HCT116 (cell line): Measurements from ENCODE around the gene NEK8. TPM values are rescaled to one million over a fixed set of nuclear protein-coding genes. Genes with fewer than 3 reads are reported as not detected.

Source experiments
- ATAC-seq: fragments of 200-7000 bp; cut with Tn5 transposase; 2 replicates; pipeline ENCODE4 v1.9.1; 2020; ENCODE audit warnings: mild to moderate bottlenecking, moderate library complexity
- BruUV-seq: library from RNA; stranded (reverse); fragments of 400-500 nt; replicated peaks from 2 replicates; lab custom pipeline; 2021; lab: Mats Ljungman, UMichigan
- CTCF ChIA-PET: fragments of 300-600 bp; sonication (Branson Sonifier 250); formaldehyde crosslinking; loops from one replicate; lab custom pipeline; 2021; ENCODE audit warnings: antibody characterized with exemption; lab: Charles Lee
- POLR2A ChIA-PET: fragments of 300-600, 350-600 bp; sonication (Branson Sonifier 250); formaldehyde crosslinking; loops from one replicate; lab custom pipeline; 2021; ENCODE audit warnings: antibody characterized with exemption; lab: Charles Lee
- RAD21 ChIA-PET, 2 experiments: fragments of 300-600 bp; sonication (Branson Sonifier 250); formaldehyde crosslinking; loops; one replicate each; lab custom pipeline; 2023; ENCODE audit warnings: low total read pairs in 2 of 2; ENCODE audit not compliant: uncharacterized antibody in 2 of 2, unreplicated experiment in 2 of 2, low non-redundant PET in 1 of 2; lab: Charles Lee
- DNase-seq: peaks from one replicate; pipeline ENCODE4 v3.0.0-alpha.2; 2010; ENCODE audit warnings: low read depth, low spot score
- H2AFZ ChIP-seq: fragments of 200-600 bp; shearing (Covaris generic), sonication (generic); 2 replicates; pipeline ENCODE4 v1.6.1; 2017; ENCODE audit warnings: low read depth, mixed run types, mixed read lengths, antibody characterized with exemption, low read length; ENCODE audit not compliant: poor library complexity, severe bottlenecking
- H3K27ac ChIP-seq: 2 replicates; pipeline ENCODE4 v1.5.1; 2012; ENCODE audit warnings: low read depth, low read length
- H3K27me3 ChIP-seq: fragments of 200-600 bp; sonication (generic); 2 replicates; pipeline ENCODE4 v1.6.1; 2016; ENCODE audit warnings: mixed run types, low read length, mixed read lengths; ENCODE audit not compliant: insufficient read depth
- H3K36me3 ChIP-seq, 2 experiments: fragments of 200-500 bp in 1 of 2; fragments of 200-600 bp in 1 of 2; sonication (Bioruptor generic) in 1 of 2; sonication (generic) in 1 of 2; 2 replicates each; pipeline versions ENCODE4 v1.5.1 to v1.6.1; 2014 to 2016; ENCODE audit warnings: low read length in 2 of 2, inconsistent platforms in 1 of 2, mixed read lengths in 1 of 2, mixed run types in 1 of 2; ENCODE audit not compliant: insufficient read depth in 2 of 2, control insufficient read depth in 1 of 2
- H3K4me1 ChIP-seq, 2 experiments: fragments of 200-600 bp in 1 of 2; sonication (generic) in 1 of 2; 2 replicates each; pipeline versions ENCODE4 v1.5.1 to v1.6.1; 2012 to 2017; ENCODE audit warnings: low read length in 2 of 2, inconsistent platforms in 1 of 2, mild to moderate bottlenecking in 1 of 2, mixed read lengths in 1 of 2, mixed run types in 1 of 2, moderate library complexity in 1 of 2; ENCODE audit not compliant: insufficient read depth in 2 of 2, control insufficient read depth in 1 of 2
- H3K4me2 ChIP-seq: fragments of 200-600 bp; sonication (generic); 2 replicates; pipeline ENCODE4 v1.6.1; 2017; ENCODE audit warnings: mixed run types, low read length, mixed read lengths
- H3K4me3 ChIP-seq, 2 experiments: fragments of 200-600 bp in 1 of 2; sonication (generic) in 1 of 2; replicated peaks in 1 of 2; 2 replicates each; pipeline ENCODE4 v1.5.1; 2011 to 2016; ENCODE audit warnings: low read length in 2 of 2, control low read depth in 1 of 2, low read depth in 1 of 2, mild to moderate bottlenecking in 1 of 2, mixed read lengths in 1 of 2, mixed run types in 1 of 2
- H3K79me2 ChIP-seq: fragments of 200-600 bp; sonication (generic); 2 replicates; pipeline ENCODE4 v1.6.1; 2017; ENCODE audit warnings: mild to moderate bottlenecking, mixed run types, low read length, moderate library complexity, mixed read lengths; ENCODE audit not compliant: insufficient read depth
- H3K9ac ChIP-seq: fragments of 200-600 bp; sonication (generic); 2 replicates; pipeline ENCODE4 v1.6.1; 2016; ENCODE audit warnings: low read length, mixed read lengths
- H3K9me2 ChIP-seq: fragments of 200-600 bp; sonication (generic), shearing (Covaris generic); 2 replicates; pipeline ENCODE4 v1.6.1; 2017; ENCODE audit warnings: mixed run types, mild to moderate bottlenecking, moderate library complexity; ENCODE audit not compliant: insufficient read depth
- H3K9me3 ChIP-seq, 2 experiments: fragments of 200-500 bp in 1 of 2; fragments of 200-600 bp in 1 of 2; sonication (Bioruptor generic) in 1 of 2; sonication (generic) in 1 of 2; 2 replicates each; pipeline ENCODE4 v1.6.1; 2014 to 2017; ENCODE audit warnings: low read length in 2 of 2, mixed read lengths in 2 of 2, inconsistent platforms in 1 of 2, low read depth in 1 of 2, mild to moderate bottlenecking in 1 of 2, mixed run types in 1 of 2, moderate library complexity in 1 of 2; ENCODE audit not compliant: control insufficient read depth in 1 of 2, insufficient read depth in 1 of 2
- H4K20me1 ChIP-seq: fragments of 200-600 bp; sonication (generic), shearing (Covaris generic); 2 replicates; pipeline ENCODE4 v1.6.1; 2017; ENCODE audit warnings: mixed run types, mild to moderate bottlenecking, moderate library complexity; ENCODE audit not compliant: insufficient read depth
- ATF3 ChIP-seq: IDR thresholded peaks from 2 replicates; pipeline ENCODE4 v1.6.1; 2012
- CTCF ChIP-seq, 3 experiments: fragments of 200-600 bp in 1 of 3; sonication (generic) in 1 of 3; IDR thresholded peaks in 2 of 3; conservative IDR thresholded peaks in 1 of 3; 2 replicates each; pipeline ENCODE4 v1.5.1; 2012 to 2017; ENCODE audit warnings: low read depth in 2 of 3, low read length in 2 of 3, antibody characterized with exemption in 1 of 3, borderline replicate concordance in 1 of 3, control low read depth in 1 of 3, mild to moderate bottlenecking in 1 of 3, mixed read lengths in 1 of 3, mixed run types in 1 of 3, moderate library complexity in 1 of 3; ENCODE audit not compliant: insufficient read depth in 1 of 3
- POLR2AphosphoS5 ChIP-seq: IDR thresholded peaks from 2 replicates; pipeline ENCODE4 v1.6.1; 2011; ENCODE audit warnings: mild to moderate bottlenecking, low read depth, low read length, moderate library complexity
- TCF7L2 ChIP-seq: IDR thresholded peaks from 2 replicates; pipeline ENCODE4 v1.7.0; 2011; ENCODE audit warnings: borderline replicate concordance, inconsistent platforms; ENCODE audit not compliant: insufficient read depth, insufficient read length; ENCODE audit errors: extremely low read depth
- ZFX ChIP-seq: fragments of 450-650 bp; IDR thresholded peaks from 2 replicates; pipeline ENCODE4 v1.6.1; 2017
- intact Hi-C: fragments of 100-400 bp; cut with micrococcal nuclease; formaldehyde crosslinking; loops from 2 replicates; pipeline ENCODE4 v1.10.0; 2022
- total RNA-seq: library from RNA; stranded (reverse); gene quantifications from one replicate; pipeline ENCODE4 v1.2.1, GENCODE V29; 2021; ENCODE audit not compliant: unreplicated experiment

The NEK8 gene
- total RNA-seq, 1 experiment from 2014 or later: 7.0 TPM

- no peak for TF ChIP-seq CTCF (IDR thresholded peaks at IDR 0.05 in 2 of 3, conservative IDR thresholded peaks at IDR 0.05 in 1 of 3; ENCODE audit: borderline replicate concordance in 1 of 3, insufficient read depth in 1 of 3, low read depth in 2 of 3, low read length in 2 of 3)
- TF ChIP-seq POLR2AphosphoS5: no peak
Measured at GRCh38 chr17:28715217-28715616, 13.4 kb upstream of the NEK8 start (continued).

GRCh38 chr17:28716740-28717577, 11.6 kb upstream of the NEK8 start:
- ChIA-PET POLR2A (no interaction called here), RAD21 (no interaction called here), CTCF (no interaction called here)
- intact Hi-C loops: no loop called here
- Histone ChIP-seq H3K9me2 (no peaks in the 10 kb centered on the region), H3K4me2 (no peak overlapping the region), H3K4me1 (peaks cover 14 to 24% of the 10 kb centered on the region in 2 experiments; a peak in 3 of 4 replicates), H3K36me3 (peaks cover 8 to 18% of the 10 kb centered on the region in 2 experiments; a peak in 3 of 4 replicates), H3K9me3 (no peaks in the 10 kb centered on the region), H4K20me1 (no peaks in the 10 kb centered on the region), H3K79me2 (peaks cover 22% of the 10 kb centered on the region), H3K9ac (no peak overlapping the region), H2AFZ (no peak overlapping the region), H3K27me3 (no peaks in the 10 kb centered on the region), H3K27ac (no peak overlapping the region; the same call in 1 of the 2 replicates), H3K4me3 (no peak overlapping the region)
- no TSS peak for BruUV-seq
- no peak for ATAC-seq
- DNase-seq: no peak
- peak; percentile 89; the same call in 1 of the 2 replicates for TF ChIP-seq ZFX
- no peak for TF ChIP-seq ATF3
- no peak for TF ChIP-seq TCF7L2
- TF ChIP-seq, all 23 proteins: peak for 1
